Natural killer cell (primary cell): ENCODE measurements around the gene GASK1B. TPM values are rescaled to one million over a fixed set of nuclear protein-coding genes. Genes with fewer than 3 reads are reported as not detected.
A peak's percentile ranks its signal among the peaks of the same experiment; 100 is the strongest.

Experiments
- ATAC-seq, 3 donors: fragments of 150-1000 bp in 2 of 3; fragments of 200-7000 bp in 1 of 3; cut with Tn5 transposase; 1 replicate in 1 of 3; 2 replicates in 2 of 3; pipeline ENCODE4 v1.10.0; 2021; ENCODE audit warnings: mild to moderate bottlenecking in 2 of 3, moderate library complexity in 2 of 3
- DNase-seq, 2 donors: peaks; one replicate each; pipeline versions ENCODE4 v3.0.0 to v3.0.0-alpha.2; 2013 to 2021; ENCODE audit warnings: mixed read lengths in 1 of 2
- H3K27ac ChIP-seq: one replicate; pipeline ENCODE4 v1.5.1; 2013; ENCODE audit warnings: mild to moderate bottlenecking, low read length
- H3K27me3 ChIP-seq: one replicate; pipeline ENCODE4 v1.6.1; 2013; ENCODE audit warnings: low read length; ENCODE audit not compliant: control insufficient read depth, insufficient read depth
- H3K36me3 ChIP-seq: one replicate; pipeline ENCODE4 v1.6.1; 2013; ENCODE audit warnings: low read length; ENCODE audit not compliant: control insufficient read depth, insufficient read depth
- H3K4me1 ChIP-seq: one replicate; pipeline ENCODE4 v1.6.1; 2013; ENCODE audit warnings: low read length; ENCODE audit not compliant: control insufficient read depth, insufficient read depth
- H3K4me3 ChIP-seq: one replicate; pipeline ENCODE4 v1.5.1; 2013; ENCODE audit warnings: low read length
- H3K9me3 ChIP-seq: one replicate; pipeline ENCODE4 v1.6.1; 2013; ENCODE audit warnings: low read length; ENCODE audit not compliant: control insufficient read depth, insufficient read depth
- H3K27ac Mint-ChIP-seq, 2 donors: one replicate each; pipeline ENCODE4 v1.8.0; 2022; ENCODE audit warnings: mild to moderate bottlenecking in 2 of 2, mixed read lengths in 2 of 2, moderate library complexity in 1 of 2
- H3K27me3 Mint-ChIP-seq, 2 donors: one replicate each; pipeline ENCODE4 v1.8.0; 2022; ENCODE audit warnings: low read depth in 2 of 2, mixed read lengths in 2 of 2
- H3K36me3 Mint-ChIP-seq: one replicate; pipeline ENCODE4 v1.8.0; 2022; ENCODE audit warnings: mixed read lengths
- H3K4me1 Mint-ChIP-seq, 2 donors: one replicate each; pipeline ENCODE4 v1.8.0; 2022; ENCODE audit warnings: mixed read lengths in 2 of 2
- H3K4me3 Mint-ChIP-seq: one replicate; pipeline ENCODE4 v1.8.0; 2022; ENCODE audit warnings: mild to moderate bottlenecking, moderate library complexity, mixed read lengths
- H3K9me3 Mint-ChIP-seq, 2 donors: one replicate each; pipeline ENCODE4 v1.8.0; 2022; ENCODE audit warnings: mixed read lengths in 2 of 2
- WGBS: methylation state at CpG from one replicate; pipeline ENCODE4 v1.1.7; 2013; ENCODE audit warnings: missing lambda C conversion rate; ENCODE audit not compliant: insufficient coverage; 5-methylcytosine and 5-hydroxymethylcytosine counted together
- intact Hi-C: fragments of 100-400 bp; cut with micrococcal nuclease; formaldehyde crosslinking; loops from one replicate; pipeline ENCODE4 v1.14.2; 2022
- total RNA-seq, 4 donors: library from RNA; stranded (reverse); fragments of 120-200 nt in 1 of 4; gene quantifications; one replicate each; pipeline versions ENCODE4 v1.2.3 to v1.2.4, GENCODE V29; 2013 to 2022
- TF ChIP-seq, protein P1 (sequence below): fragments of 200-600 bp; IDR thresholded peaks from one replicate; pipeline ENCODE4 v1.8.0; 2022; ENCODE audit warnings: antibody characterized with exemption

Gene GASK1B
- total RNA-seq, 3 donors from 2014 or later (not counting 1 experiment from before 2014, with no cell fraction given), result 0.31 to 2.0 (median 1.1) TPM

DNA sequence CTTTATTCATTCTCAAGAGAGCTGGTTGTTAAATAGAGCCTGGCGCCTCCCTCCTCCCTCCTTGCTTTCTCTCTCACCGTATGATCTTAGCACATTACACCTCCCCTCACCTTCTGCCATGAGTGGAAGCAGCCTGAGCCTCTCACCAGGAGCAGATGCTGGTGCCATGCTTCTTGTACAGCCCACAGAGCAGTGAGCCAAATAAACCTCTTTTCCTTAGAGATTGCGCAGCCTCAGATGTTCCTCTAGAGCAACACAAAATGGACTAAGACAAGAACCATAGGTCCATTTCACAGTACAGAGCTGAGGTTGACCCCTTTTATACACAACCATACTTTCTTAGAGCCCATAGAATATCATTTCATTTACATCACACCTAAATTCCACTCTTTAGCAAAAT lies 27.4 kb upstream of the GASK1B start:
- Mint-ChIP-seq H3K27ac (no peak overlapping the region), H3K4me3 (no peak overlapping the region), H3K27me3 (peaks cover 0 to 3% of the 10 kb centered on the region in 2 donors), H3K36me3 (no peaks in the 10 kb centered on the region), H3K4me1 (no peaks in the 10 kb centered on the region), H3K9me3 (peaks cover 0 to 2% of the 10 kb centered on the region in 2 donors)
- no peak overlapping the region for H3K4me3 ChIP-seq
- intact Hi-C loops, result no loop called here
- TF ChIP-seq, protein P1, sequence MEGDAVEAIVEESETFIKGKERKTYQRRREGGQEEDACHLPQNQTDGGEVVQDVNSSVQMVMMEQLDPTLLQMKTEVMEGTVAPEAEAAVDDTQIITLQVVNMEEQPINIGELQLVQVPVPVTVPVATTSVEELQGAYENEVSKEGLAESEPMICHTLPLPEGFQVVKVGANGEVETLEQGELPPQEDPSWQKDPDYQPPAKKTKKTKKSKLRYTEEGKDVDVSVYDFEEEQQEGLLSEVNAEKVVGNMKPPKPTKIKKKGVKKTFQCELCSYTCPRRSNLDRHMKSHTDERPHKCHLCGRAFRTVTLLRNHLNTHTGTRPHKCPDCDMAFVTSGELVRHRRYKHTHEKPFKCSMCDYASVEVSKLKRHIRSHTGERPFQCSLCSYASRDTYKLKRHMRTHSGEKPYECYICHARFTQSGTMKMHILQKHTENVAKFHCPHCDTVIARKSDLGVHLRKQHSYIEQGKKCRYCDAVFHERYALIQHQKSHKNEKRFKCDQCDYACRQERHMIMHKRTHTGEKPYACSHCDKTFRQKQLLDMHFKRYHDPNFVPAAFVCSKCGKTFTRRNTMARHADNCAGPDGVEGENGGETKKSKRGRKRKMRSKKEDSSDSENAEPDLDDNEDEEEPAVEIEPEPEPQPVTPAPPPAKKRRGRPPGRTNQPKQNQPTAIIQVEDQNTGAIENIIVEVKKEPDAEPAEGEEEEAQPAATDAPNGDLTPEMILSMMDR, result no peak
- no peak overlapping the region for H3K27ac ChIP-seq
- ATAC-seq (no peak), DNase-seq (no peak)
- no peaks in the 10 kb centered on the region for H3K36me3 ChIP-seq
- 98% methylated on average over 3 of the region's 3 CpGs for WGBS
- H3K9me3 ChIP-seq, result no peaks in the 10 kb centered on the region
- no peaks in the 10 kb centered on the region for H3K27me3 ChIP-seq
- H3K4me1 ChIP-seq, result no peaks in the 10 kb centered on the region

DNA sequence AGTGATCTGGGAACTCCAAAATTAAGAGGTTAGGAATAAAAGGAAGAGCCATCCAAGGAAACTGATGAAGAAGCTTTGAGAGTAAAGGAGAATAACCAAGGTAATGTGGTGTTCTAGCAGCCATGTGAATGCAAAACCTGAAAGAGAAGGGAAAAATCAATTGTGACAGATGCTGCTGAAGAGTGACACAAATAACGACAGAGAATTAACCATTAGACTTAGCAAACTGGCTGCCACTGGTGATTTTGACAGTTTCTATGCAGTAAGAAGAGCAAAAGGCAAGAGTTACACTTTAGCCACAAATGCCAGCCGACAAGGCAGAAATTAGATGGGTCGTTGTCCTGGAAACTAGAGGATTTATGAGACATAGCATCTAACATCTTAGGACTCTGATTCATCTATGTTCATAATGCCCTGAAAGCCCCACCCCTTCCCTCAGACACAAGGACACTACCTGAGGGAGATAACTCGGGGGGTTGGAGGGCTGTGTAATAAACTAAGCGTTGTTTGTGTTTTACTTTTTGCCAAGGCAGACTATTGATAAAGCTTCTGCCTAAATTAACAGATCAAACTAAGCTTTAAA lies 24.5 kb upstream of the GASK1B start:
- TF ChIP-seq, protein P1, result no peak
- H3K27ac ChIP-seq, result no peak overlapping the region
- intact Hi-C loops, result no loop called here
- 89% methylated on average over 3 of the region's 5 CpGs for WGBS
- H3K36me3 Mint-ChIP-seq, result no peaks in the 10 kb centered on the region
- H3K4me3 ChIP-seq, result no peak overlapping the region
- peaks cover 0 to 2% of the 10 kb centered on the region in 2 donors for H3K9me3 Mint-ChIP-seq
- no peaks in the 10 kb centered on the region for H3K9me3 ChIP-seq
- peaks cover 0 to 7% of the 10 kb centered on the region in 2 donors for H3K27me3 Mint-ChIP-seq
- H3K4me3 Mint-ChIP-seq, result no peak overlapping the region
- no peak overlapping the region for H3K27ac Mint-ChIP-seq
- DNase-seq, result no peak
- no peaks in the 10 kb centered on the region for H3K4me1 ChIP-seq
- no peak for ATAC-seq
- no peaks in the 10 kb centered on the region for H3K36me3 ChIP-seq
- no peaks in the 10 kb centered on the region for H3K4me1 Mint-ChIP-seq
- no peaks in the 10 kb centered on the region for H3K27me3 ChIP-seq

DNA sequence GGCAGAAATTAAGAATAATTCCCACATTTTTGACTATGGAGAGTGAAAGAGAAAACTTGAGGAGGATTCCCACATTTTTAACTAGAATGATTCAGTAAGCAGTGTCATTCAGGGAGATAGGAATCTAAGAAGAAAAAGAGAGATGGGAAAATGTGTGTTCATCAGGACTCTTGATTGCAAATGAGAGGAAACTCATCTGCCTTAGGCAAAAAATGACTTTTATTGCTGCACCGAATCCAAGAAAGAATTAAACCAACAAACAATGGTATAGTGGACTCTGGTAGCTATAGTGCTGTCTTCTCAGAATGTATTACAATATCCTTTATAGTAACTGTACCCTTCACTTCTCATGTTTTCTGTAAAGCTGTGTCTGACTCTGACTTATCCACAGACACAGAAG lies 22.5 kb upstream of the GASK1B start:
- no peak overlapping the region for H3K27ac ChIP-seq
- no CpG with 5 or more reads among the region's 1 CpG for WGBS
- Mint-ChIP-seq H3K4me3 (no peak overlapping the region), H3K27ac (no peak overlapping the region), H3K36me3 (no peaks in the 10 kb centered on the region), H3K9me3 (peaks cover 0 to 2% of the 10 kb centered on the region in 2 donors), H3K27me3 (peaks cover 0 to 7% of the 10 kb centered on the region in 2 donors), H3K4me1 (no peaks in the 10 kb centered on the region)
- H3K9me3 ChIP-seq, result no peaks in the 10 kb centered on the region
- no peaks in the 10 kb centered on the region for H3K27me3 ChIP-seq
- no peaks in the 10 kb centered on the region for H3K36me3 ChIP-seq
- H3K4me1 ChIP-seq, result no peaks in the 10 kb centered on the region
- no peak overlapping the region for H3K4me3 ChIP-seq
- intact Hi-C loops, result no loop called here
- ATAC-seq, result no peak
- DNase-seq, result no peak
- TF ChIP-seq, protein P1, result no peak

DNA sequence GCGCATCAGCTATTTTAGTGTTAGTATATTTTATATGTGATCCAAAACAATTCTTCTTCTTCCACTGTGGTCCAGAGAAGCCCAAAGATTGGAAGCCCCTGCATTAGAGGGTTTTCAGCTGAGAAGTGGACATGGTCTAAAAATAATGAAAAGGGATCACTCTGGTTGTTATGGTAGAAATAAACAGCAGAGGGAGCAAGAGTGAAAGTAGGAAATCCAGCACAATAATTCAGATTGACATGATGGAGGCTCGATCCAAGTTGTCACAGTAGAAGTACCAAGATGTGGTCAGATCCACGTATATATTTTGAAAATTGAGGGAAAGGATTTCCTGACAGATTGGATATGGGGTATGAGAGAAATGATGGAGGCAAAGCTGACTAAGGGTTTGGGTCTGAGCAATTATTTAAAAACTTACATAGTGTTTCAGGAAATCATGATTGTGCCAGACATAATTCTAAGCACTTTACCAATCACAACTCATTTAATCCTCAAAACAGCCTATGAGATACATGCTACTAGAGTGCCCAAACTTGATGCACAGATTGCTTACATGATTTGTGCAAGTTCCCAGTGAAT lies 20.4 kb upstream of the GASK1B start:
- Mint-ChIP-seq H3K27me3 (peaks cover 0 to 7% of the 10 kb centered on the region in 2 donors), H3K27ac (no peak overlapping the region), H3K9me3 (peaks cover 0 to 2% of the 10 kb centered on the region in 2 donors), H3K4me3 (no peak overlapping the region), H3K4me1 (no peaks in the 10 kb centered on the region), H3K36me3 (no peaks in the 10 kb centered on the region)
- no peaks in the 10 kb centered on the region for H3K9me3 ChIP-seq
- DNase-seq (peak in 1 of 2 donors; percentile 11), ATAC-seq (no peak)
- 6% methylated on average over 2 of the region's 3 CpGs for WGBS
- no peaks in the 10 kb centered on the region for H3K36me3 ChIP-seq
- TF ChIP-seq, protein P1, result peak; percentile 20
- H3K27me3 ChIP-seq, result no peaks in the 10 kb centered on the region
- H3K4me3 ChIP-seq, result no peak overlapping the region
- intact Hi-C loops, result no loop called here
- no peaks in the 10 kb centered on the region for H3K4me1 ChIP-seq
- H3K27ac ChIP-seq, result no peak overlapping the region
